GM03348 (cell line): ENCODE data around the gene SFSWAP.
A peak's percentile ranks its signal among the peaks of the same experiment; 100 is the strongest.
"Not testable (repeated sequence)": the region's sequence is repeated elsewhere in the genome, so short reads cannot be mapped to it uniquely, and the experiment has no call there.

Experiments
- DNase-seq: peaks from one replicate; pipeline ENCODE4 v3.0.0; 2012; ENCODE audit warnings: low spot score

The SFSWAP gene

GRCh38 chr12:131761638-131762037 is 50.7 kb downstream of the SFSWAP start:
- DNase-seq = no peak

GRCh38 chr12:131764738-131765137 is 53.8 kb downstream of the SFSWAP start:
- no peak for DNase-seq

- DNase-seq = no peak
Measured at GRCh38 chr12:131765961-131766360, 55.1 kb downstream of the SFSWAP start.

- DNase-seq = no peak
Measured at GRCh38 chr12:131766382-131767107, 55.7 kb downstream of the SFSWAP start.

GRCh38 chr12:131770120-131770519 is 59.2 kb downstream of the SFSWAP start:
- DNase-seq = no peak

- no peak for DNase-seq
Measured at GRCh38 chr12:131771965-131772364, 61.1 kb downstream of the SFSWAP start.

GRCh38 chr12:131773582-131774221 is 62.8 kb downstream of the SFSWAP start:
- DNase-seq = no peak

- DNase-seq = no peak
Measured at GRCh38 chr12:131774576-131775391, 63.9 kb downstream of the SFSWAP start.

- DNase-seq = no peak
Measured at GRCh38 chr12:131775392-131776236, 64.7 kb downstream of the SFSWAP start.

- no peak for DNase-seq
Measured at GRCh38 chr12:131776237-131776889, 65.5 kb downstream of the SFSWAP start.

GRCh38 chr12:131777269-131777668 is 66.4 kb downstream of the SFSWAP start:
- DNase-seq = not testable (repeated sequence)

GRCh38 chr12:131779027-131779426 is 68.1 kb downstream of the SFSWAP start:
- no peak for DNase-seq

- peak; percentile 33 for DNase-seq
Measured at GRCh38 chr12:131782061-131782460, 71.2 kb downstream of the SFSWAP start.

GRCh38 chr12:131783915-131784541 is 73.1 kb downstream of the SFSWAP start:
- peak; percentile 82 for DNase-seq

- DNase-seq = no peak
Measured at GRCh38 chr12:131784909-131785762, 74.2 kb downstream of the SFSWAP start.

- DNase-seq = no peak
Measured at GRCh38 chr12:131785763-131786330, 75.0 kb downstream of the SFSWAP start.

- DNase-seq = no peak
Measured at GRCh38 chr12:131786331-131786730, 75.4 kb downstream of the SFSWAP start.

- DNase-seq = no peak
Measured at GRCh38 chr12:131787143-131787660, 76.3 kb downstream of the SFSWAP start.

- no peak for DNase-seq
Measured at GRCh38 chr12:131788070-131788469, 77.2 kb downstream of the SFSWAP start.
